AG04450 (cell line): Measurements from ENCODE around the gene SPATA20. TPM values are rescaled to one million over a fixed set of nuclear protein-coding genes. Genes with fewer than 3 reads are reported as not detected.

Experiments used
- CTCF ChIA-PET: fragments of 300-600, 350-600 bp; formaldehyde crosslinking; extraction: SDS; loops from one replicate; lab custom pipeline; 2022; ENCODE audit warnings: antibody characterized with exemption, inconsistent platforms; lab: Charles Lee
- POLR2A ChIA-PET: fragments of 350-600 bp; formaldehyde crosslinking; extraction: SDS; loops from one replicate; lab custom pipeline; 2021; ENCODE audit warnings: antibody characterized with exemption, inconsistent platforms; lab: Yijun Ruan, JAX
- DNase-seq: peaks from one replicate; pipeline ENCODE4 v3.0.0-alpha.2; 2011; ENCODE audit warnings: low read depth, low spot score
- H3K27ac ChIP-seq: one replicate; pipeline ENCODE4 v1.5.1; 2012; ENCODE audit warnings: low read depth, low read length, control low read depth
- H3K27me3 ChIP-seq: one replicate; pipeline ENCODE4 v1.6.0; 2012; ENCODE audit warnings: low read length; ENCODE audit not compliant: control insufficient read depth, insufficient read depth
- H3K4me3 ChIP-seq: 2 replicates; pipeline ENCODE4 v1.5.1; 2011; ENCODE audit warnings: mild to moderate bottlenecking, low read depth, low read length, control low read depth
- H3K9me3 ChIP-seq: 2 replicates; pipeline ENCODE4 v1.5.1; 2012; ENCODE audit warnings: low read length; ENCODE audit not compliant: control insufficient read depth, insufficient read depth
- CTCF ChIP-seq: IDR thresholded peaks from 2 replicates; pipeline ENCODE4 v1.5.1; 2011; ENCODE audit warnings: low read depth, low read length, control low read depth, inconsistent platforms
- polyA plus RNA-seq: library from polyadenylated mRNA; depleted of rRNA; stranded (reverse); fragments of >200 nt; gene quantifications from 2 replicates; pipeline ENCODE4 v1.2.3, GENCODE V29; 2011

Gene SPATA20
- polyA plus RNA-seq, 1 experiment = 17.1 TPM

DNA sequence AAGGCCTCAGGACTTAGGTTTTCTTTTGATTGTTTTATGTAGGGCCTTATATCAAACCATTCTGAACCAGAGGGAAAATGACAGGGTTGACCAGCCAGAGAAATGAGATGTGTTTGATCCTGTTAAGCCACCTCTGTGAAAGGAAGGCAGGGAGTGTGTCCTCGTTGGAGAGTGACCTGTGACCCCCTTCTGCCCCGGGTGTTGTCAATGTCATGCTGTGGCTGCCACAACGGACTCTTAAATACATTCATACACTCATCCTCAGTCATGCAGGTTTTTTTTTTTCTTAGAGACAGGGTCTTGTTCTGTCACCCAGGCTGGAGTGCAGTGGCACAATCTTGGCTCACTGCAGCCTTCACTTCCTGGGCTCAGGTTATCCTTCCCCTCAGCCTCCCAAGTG lies 32.6 kb upstream of the SPATA20 start:
- POLR2A ChIA-PET = interaction anchor here (0.7 kb wide), 1 partner anchor 107 kb away, joined by 3 read pairs; no protein-coding TSS in a partner anchor
- DNase-seq = no peak
- TF ChIP-seq CTCF = no peak
- Histone ChIP-seq H3K4me3 (no peak overlapping the region), H3K27ac (no peak overlapping the region), H3K9me3 (no peaks in the 10 kb centered on the region), H3K27me3 (peaks cover 11% of the 10 kb centered on the region)
- CTCF ChIA-PET = interaction anchor here (0.6 to 1.0 kb wide), 2 partner anchors 14 to 36 kb away, joined by 3 to 10 read pairs; partner anchors contain the start of gene RSAD1

DNA sequence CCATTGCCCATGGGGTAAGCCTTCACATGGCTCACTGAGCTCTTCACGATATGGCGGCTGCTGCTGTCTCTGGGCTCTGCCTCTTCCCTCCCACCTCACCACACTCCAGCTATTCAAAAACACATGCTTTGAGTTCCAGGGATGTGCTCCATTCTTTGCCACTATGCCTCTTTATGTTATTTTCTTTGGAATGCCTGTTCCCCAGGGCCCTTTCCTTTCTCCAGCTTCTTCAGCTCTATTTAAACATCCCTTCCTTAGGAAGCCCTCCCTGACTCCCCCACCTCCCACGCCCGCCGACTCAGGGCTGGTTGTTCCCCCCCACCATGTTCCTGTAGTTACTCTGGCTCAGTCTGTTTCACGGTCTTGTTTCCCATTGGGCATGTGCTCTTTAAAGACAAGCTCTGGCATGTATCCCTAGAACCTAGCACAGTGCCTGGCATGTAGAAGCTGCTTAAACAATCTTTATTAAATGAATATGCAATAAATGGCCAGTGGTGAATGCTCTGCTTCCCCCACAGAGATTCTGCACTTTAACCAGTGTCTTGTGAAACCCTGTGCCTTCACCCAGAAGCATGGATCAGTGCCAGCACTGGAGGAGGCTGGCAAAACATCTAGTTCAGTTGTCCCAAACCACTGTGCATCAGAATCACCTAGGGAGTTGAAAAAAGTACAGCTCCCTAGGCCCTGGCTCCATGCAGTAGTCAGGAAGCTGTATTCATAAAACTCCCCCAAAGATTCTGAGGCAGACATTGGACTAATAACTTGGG lies 31.9 kb upstream of the SPATA20 start:
- peaks cover 11% of the 10 kb centered on the region for H3K27me3 ChIP-seq
- H3K4me3 ChIP-seq = no peak overlapping the region
- ChIA-PET POLR2A (interaction anchor here (0.7 to 1.0 kb wide), 2 partner anchors 108 to 351 kb away, joined by 3 read pairs; partner anchors contain the start of gene TOB1), CTCF (interaction anchor here (0.6 to 1.0 kb wide), 3 partner anchors 14 to 365 kb away, joined by 3 to 10 read pairs (median 5); partner anchors contain the start of genes PPP1R9B and RSAD1)
- TF ChIP-seq CTCF = no peak
- no peak overlapping the region for H3K27ac ChIP-seq
- no peaks in the 10 kb centered on the region for H3K9me3 ChIP-seq
- no peak for DNase-seq

DNA sequence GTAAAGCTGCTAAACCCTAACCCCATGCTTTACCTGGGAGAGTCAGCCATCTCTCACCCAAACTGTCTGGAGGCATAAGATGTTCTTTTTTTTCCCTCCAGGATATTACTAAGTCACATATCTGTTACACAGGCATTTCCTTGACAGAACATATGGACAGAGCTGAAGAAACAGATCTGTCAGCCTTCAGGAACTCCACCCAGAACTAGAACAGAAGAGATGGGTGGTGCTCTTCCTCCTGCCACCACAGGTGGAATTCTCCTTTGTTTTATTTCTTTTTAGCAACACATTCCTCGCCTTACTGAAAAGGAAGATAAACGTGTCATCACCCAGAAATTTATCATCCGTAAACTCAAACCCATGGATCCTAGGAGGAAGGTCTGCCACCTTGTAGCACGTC lies 30.0 kb upstream of the SPATA20 start:
- CTCF ChIA-PET = no interaction called here
- no peak for DNase-seq

GRCh38 chr17:50517504-50518383 lies 29.2 kb upstream of the SPATA20 start:
- DNase-seq = no peak
- Histone ChIP-seq H3K27me3 (peaks cover 16% of the 10 kb centered on the region), H3K4me3 (no peak overlapping the region), H3K9me3 (no peaks in the 10 kb centered on the region), H3K27ac (no peak overlapping the region)
- ChIA-PET POLR2A (no interaction called here), CTCF (no interaction called here)
- no peak for TF ChIP-seq CTCF

More for the DNA sequence above, 30.0 kb upstream of the SPATA20 start:
- Histone ChIP-seq H3K4me3 (no peak overlapping the region), H3K9me3 (no peaks in the 10 kb centered on the region), H3K27ac (no peak overlapping the region), H3K27me3 (peaks cover 14% of the 10 kb centered on the region)
- no peak for TF ChIP-seq CTCF
- POLR2A ChIA-PET = no interaction called here
